ENCODE results near the gene ALDH1A3.

Gene ALDH1A3

GRCh38 chr15:100923076-100923475 lies 43.4 kb downstream of the ALDH1A3 start:
- no peak for DNase-seq (ENCODE audit: low read depth)
- no peak for TF ChIP-seq MAX (IDR thresholded peaks at IDR 0.05; ENCODE audit: low read depth, low read length)
- H3K4me3 ChIP-seq (ENCODE audit: low read depth, low read length) = no peak overlapping the region

GRCh38 chr15:100923902-100924301 lies 44.3 kb downstream of the ALDH1A3 start:
- no peak overlapping the region for H3K4me3 ChIP-seq (ENCODE audit: low read depth, low read length)
- no peak for TF ChIP-seq POLR2A (IDR thresholded peaks at IDR 0.05; ENCODE audit: extremely low read depth, insufficient read length)
- TF ChIP-seq MYC (IDR thresholded peaks at IDR 0.05; ENCODE audit: low read depth, low read length) = no peak
- no peak for TF ChIP-seq MAX (IDR thresholded peaks at IDR 0.05; ENCODE audit: low read depth, low read length)
- TF ChIP-seq CTCF (IDR thresholded peaks at IDR 0.05; ENCODE audit: low read depth, low read length) = no peak
- no peak for DNase-seq (ENCODE audit: low read depth)

GRCh38 chr15:100924436-100924835 lies 44.8 kb downstream of the ALDH1A3 start:
- H3K4me3 ChIP-seq (ENCODE audit: low read depth, low read length) = no peak overlapping the region
- TF ChIP-seq MYC (IDR thresholded peaks at IDR 0.05; ENCODE audit: low read depth, low read length) (no peak), CTCF (IDR thresholded peaks at IDR 0.05; ENCODE audit: low read depth, low read length) (no peak), MAX (IDR thresholded peaks at IDR 0.05; ENCODE audit: low read depth, low read length) (no peak), POLR2A (IDR thresholded peaks at IDR 0.05; ENCODE audit: extremely low read depth, insufficient read length) (no peak)
- DNase-seq (ENCODE audit: low read depth) = no peak

GRCh38 chr15:100925480-100925879 lies 45.8 kb downstream of the ALDH1A3 start:
- H3K4me3 ChIP-seq (ENCODE audit: low read depth, low read length) = no peak overlapping the region
- TF ChIP-seq MYC (IDR thresholded peaks at IDR 0.05; ENCODE audit: low read depth, low read length) (no peak), MAX (IDR thresholded peaks at IDR 0.05; ENCODE audit: low read depth, low read length) (no peak), POLR2A (IDR thresholded peaks at IDR 0.05; ENCODE audit: extremely low read depth, insufficient read length) (no peak), CTCF (IDR thresholded peaks at IDR 0.05; ENCODE audit: low read depth, low read length) (no peak)
- no peak for DNase-seq (ENCODE audit: low read depth)

- peak; percentile 49 for DNase-seq (ENCODE audit: low read depth)
- H3K4me3 ChIP-seq (ENCODE audit: low read depth, low read length) = no peak overlapping the region
- TF ChIP-seq MYC (IDR thresholded peaks at IDR 0.05; ENCODE audit: low read depth, low read length) (no peak), POLR2A (IDR thresholded peaks at IDR 0.05; ENCODE audit: extremely low read depth, insufficient read length) (no peak), MAX (IDR thresholded peaks at IDR 0.05; ENCODE audit: low read depth, low read length) (no peak), CTCF (IDR thresholded peaks at IDR 0.05; ENCODE audit: low read depth, low read length) (no peak)
Observed at GRCh38 chr15:100926258-100926657, 46.6 kb downstream of the ALDH1A3 start.

GRCh38 chr15:100926971-100927756 lies 47.5 kb downstream of the ALDH1A3 start:
- TF ChIP-seq POLR2A (IDR thresholded peaks at IDR 0.05; ENCODE audit: extremely low read depth, insufficient read length) = no peak
- no peak for TF ChIP-seq MYC (IDR thresholded peaks at IDR 0.05; ENCODE audit: low read depth, low read length)
- TF ChIP-seq MAX (IDR thresholded peaks at IDR 0.05; ENCODE audit: low read depth, low read length) = no peak
- TF ChIP-seq CTCF (IDR thresholded peaks at IDR 0.05; ENCODE audit: low read depth, low read length) = no peak
- no peak for DNase-seq (ENCODE audit: low read depth)
- H3K4me3 ChIP-seq (ENCODE audit: low read depth, low read length) = no peak overlapping the region
